ENCODE results near the gene IGSF22. TPM values are rescaled to one million over a fixed set of nuclear protein-coding genes. Genes with fewer than 3 reads are reported as not detected.

Gene IGSF22
- polyA plus RNA-seq, 4 donors: 1.7 to 3.4 (median 2.9) TPM

- no peak for DNase-seq (ENCODE audit: low read depth in 4 of 4, low spot score in 2 of 4)
Observed at GRCh38 chr11:18745251-18745650, 19.3 kb upstream of the IGSF22 start.

GRCh38 chr11:18743900-18744514 lies 18.0 kb upstream of the IGSF22 start:
- DNase-seq (ENCODE audit: low read depth in 4 of 4, low spot score in 2 of 4): no peak

GRCh38 chr11:18743365-18743764 lies 17.4 kb upstream of the IGSF22 start:
- DNase-seq (ENCODE audit: low read depth in 4 of 4, low spot score in 2 of 4): no peak

GRCh38 chr11:18741783-18742182 lies 15.8 kb upstream of the IGSF22 start:
- DNase-seq (ENCODE audit: low read depth in 4 of 4, low spot score in 2 of 4): no peak

GRCh38 chr11:18739685-18740084 lies 13.7 kb upstream of the IGSF22 start:
- no peak for DNase-seq (ENCODE audit: low read depth in 4 of 4, low spot score in 2 of 4)

GRCh38 chr11:18737642-18738041 lies 11.7 kb upstream of the IGSF22 start:
- DNase-seq (ENCODE audit: low read depth in 4 of 4, low spot score in 2 of 4): no peak

- no peak for DNase-seq (ENCODE audit: low read depth in 4 of 4, low spot score in 2 of 4)
Observed at GRCh38 chr11:18736590-18737148, 10.7 kb upstream of the IGSF22 start.

GRCh38 chr11:18733202-18733601 lies 7.2 kb upstream of the IGSF22 start:
- DNase-seq (ENCODE audit: low read depth in 4 of 4, low spot score in 2 of 4): no peak

- DNase-seq (ENCODE audit: low read depth in 4 of 4, low spot score in 2 of 4): peak in 2 of 4 donors; percentile 18 to 49
Observed at GRCh38 chr11:18731949-18732821, 6.2 kb upstream of the IGSF22 start.

- no peak for DNase-seq (ENCODE audit: low read depth in 4 of 4, low spot score in 2 of 4)
Observed at GRCh38 chr11:18731441-18731840, 5.5 kb upstream of the IGSF22 start.

GRCh38 chr11:18730020-18730419 lies 4.0 kb upstream of the IGSF22 start:
- DNase-seq (ENCODE audit: low read depth in 4 of 4, low spot score in 2 of 4): no peak

- no peak for DNase-seq (ENCODE audit: low read depth in 4 of 4, low spot score in 2 of 4)
Observed at GRCh38 chr11:18729426-18729825, 3.4 kb upstream of the IGSF22 start.

GRCh38 chr11:18728658-18729057 lies 2.7 kb upstream of the IGSF22 start:
- DNase-seq (ENCODE audit: low read depth in 4 of 4, low spot score in 2 of 4): no peak

- peak in 1 of 4 donors; percentile 37 for DNase-seq (ENCODE audit: low read depth in 4 of 4, low spot score in 2 of 4)
Observed at GRCh38 chr11:18727479-18728236, 1.7 kb upstream of the IGSF22 start.

- DNase-seq (ENCODE audit: low read depth in 4 of 4, low spot score in 2 of 4): no peak
Observed at GRCh38 chr11:18723991-18724390, 2.0 kb downstream of the IGSF22 start.

- DNase-seq (ENCODE audit: low read depth in 4 of 4, low spot score in 2 of 4): no peak
Observed at GRCh38 chr11:18722293-18722637, 3.7 kb downstream of the IGSF22 start.

- DNase-seq (ENCODE audit: low read depth in 4 of 4, low spot score in 2 of 4): no peak
Observed at GRCh38 chr11:18721561-18722292, 4.3 kb downstream of the IGSF22 start.

- DNase-seq (ENCODE audit: low read depth in 4 of 4, low spot score in 2 of 4): no peak
Observed at GRCh38 chr11:18720808-18721560, 5.0 kb downstream of the IGSF22 start.

- DNase-seq (ENCODE audit: low read depth in 4 of 4, low spot score in 2 of 4): no peak
Observed at GRCh38 chr11:18720091-18720807, 5.7 kb downstream of the IGSF22 start.

Measured in left renal cortex interstitium (tissue), 4 donors.